GM12873 (cell line): ENCODE data around the gene RPIA.

Experiments
- TF ChIP-seq, protein P1 (sequence below): IDR thresholded peaks from 2 replicates; pipeline ENCODE4 v1.5.1; 2012; ENCODE audit warnings: low read depth, mild to moderate bottlenecking, moderate library complexity, low read length, control low read depth; ENCODE audit not compliant: insufficient read depth; ENCODE audit errors: missing control alignments

Gene RPIA

DNA sequence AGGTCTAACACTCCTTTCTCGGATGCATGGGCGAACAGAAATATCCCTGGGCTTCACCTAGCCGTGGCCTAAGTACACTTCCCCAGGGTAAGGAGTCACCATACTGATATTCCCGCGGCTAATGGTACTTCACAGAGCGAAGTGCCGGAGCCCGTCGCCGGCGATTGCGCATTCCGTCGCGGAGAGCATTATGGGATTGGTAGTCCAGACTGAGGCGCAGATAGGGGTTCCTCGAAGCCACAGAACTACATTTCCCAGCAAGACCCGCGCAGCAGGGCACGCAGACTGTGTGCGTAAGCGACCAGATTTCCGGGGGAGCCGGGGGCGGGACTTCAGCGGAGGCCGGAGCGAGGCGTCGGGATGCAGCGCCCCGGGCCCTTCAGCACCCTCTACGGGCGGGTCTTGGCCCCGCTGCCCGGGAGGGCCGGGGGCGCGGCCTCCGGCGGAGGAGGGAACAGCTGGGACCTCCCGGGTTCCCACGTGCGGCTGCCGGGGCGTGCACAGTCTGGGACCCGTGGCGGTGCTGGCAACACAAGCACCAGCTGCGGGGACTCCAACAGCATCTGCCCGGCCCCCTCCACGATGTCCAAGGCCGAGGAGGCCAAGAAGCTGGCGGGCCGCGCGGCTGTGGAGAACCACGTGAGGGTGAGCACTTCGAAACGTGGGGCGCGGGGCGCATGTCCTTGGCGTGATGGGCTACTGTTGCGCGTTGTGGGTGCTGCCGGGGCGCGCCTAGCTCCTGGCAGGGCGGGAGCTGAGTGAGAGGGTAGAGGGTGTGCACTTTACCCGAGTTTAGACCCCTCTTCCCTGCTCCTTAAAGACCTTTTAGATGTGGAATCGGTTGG is at the start of gene RPIA:
RPIA (plus strand) TSS at position 335 of the 845 bp plus-strand sequence; CDS start at position 361, 26 bp downstream.
- TF ChIP-seq, protein P1, sequence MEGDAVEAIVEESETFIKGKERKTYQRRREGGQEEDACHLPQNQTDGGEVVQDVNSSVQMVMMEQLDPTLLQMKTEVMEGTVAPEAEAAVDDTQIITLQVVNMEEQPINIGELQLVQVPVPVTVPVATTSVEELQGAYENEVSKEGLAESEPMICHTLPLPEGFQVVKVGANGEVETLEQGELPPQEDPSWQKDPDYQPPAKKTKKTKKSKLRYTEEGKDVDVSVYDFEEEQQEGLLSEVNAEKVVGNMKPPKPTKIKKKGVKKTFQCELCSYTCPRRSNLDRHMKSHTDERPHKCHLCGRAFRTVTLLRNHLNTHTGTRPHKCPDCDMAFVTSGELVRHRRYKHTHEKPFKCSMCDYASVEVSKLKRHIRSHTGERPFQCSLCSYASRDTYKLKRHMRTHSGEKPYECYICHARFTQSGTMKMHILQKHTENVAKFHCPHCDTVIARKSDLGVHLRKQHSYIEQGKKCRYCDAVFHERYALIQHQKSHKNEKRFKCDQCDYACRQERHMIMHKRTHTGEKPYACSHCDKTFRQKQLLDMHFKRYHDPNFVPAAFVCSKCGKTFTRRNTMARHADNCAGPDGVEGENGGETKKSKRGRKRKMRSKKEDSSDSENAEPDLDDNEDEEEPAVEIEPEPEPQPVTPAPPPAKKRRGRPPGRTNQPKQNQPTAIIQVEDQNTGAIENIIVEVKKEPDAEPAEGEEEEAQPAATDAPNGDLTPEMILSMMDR, result peak; percentile 73

DNA sequence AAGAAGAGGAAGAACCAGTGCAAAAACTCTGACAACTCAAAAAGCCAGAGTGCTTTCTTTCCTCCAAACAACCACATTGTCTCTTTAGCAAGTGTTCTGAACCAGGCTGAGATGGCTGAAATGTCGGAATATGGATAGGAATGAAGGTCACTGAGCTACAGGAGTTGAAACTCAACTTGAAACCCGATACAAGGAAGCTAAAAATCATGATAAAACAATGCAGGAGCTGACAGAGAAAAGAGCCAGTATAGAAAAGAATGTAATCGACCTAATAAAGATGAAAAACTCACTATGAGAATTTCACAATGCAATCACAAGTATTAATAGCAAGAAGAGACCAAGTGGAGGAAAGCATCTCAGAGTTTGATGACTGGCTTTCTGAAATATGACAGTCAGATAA is 49.2 kb upstream of the RPIA start:
- TF ChIP-seq, protein P1, result no peak

DNA sequence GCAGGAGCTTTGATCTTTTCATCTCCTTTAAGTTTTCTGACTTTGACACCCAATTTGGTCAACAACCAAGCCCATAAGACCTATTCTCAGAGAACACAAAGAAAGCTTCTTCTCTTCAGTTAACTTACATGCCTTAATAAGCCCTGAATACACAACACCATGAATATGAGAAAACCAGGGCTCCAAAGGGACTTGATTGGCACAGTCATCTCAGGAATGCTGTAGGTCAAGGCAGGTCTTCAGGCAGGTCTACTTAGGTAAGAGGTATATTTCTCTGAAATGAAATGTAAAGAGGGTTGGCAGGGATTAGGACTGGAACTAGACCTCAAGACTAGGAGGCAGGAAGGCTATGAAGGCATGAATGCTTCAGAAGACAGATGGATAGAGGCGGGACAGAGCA is 39.8 kb upstream of the RPIA start:
- TF ChIP-seq, protein P1, result no peak

DNA sequence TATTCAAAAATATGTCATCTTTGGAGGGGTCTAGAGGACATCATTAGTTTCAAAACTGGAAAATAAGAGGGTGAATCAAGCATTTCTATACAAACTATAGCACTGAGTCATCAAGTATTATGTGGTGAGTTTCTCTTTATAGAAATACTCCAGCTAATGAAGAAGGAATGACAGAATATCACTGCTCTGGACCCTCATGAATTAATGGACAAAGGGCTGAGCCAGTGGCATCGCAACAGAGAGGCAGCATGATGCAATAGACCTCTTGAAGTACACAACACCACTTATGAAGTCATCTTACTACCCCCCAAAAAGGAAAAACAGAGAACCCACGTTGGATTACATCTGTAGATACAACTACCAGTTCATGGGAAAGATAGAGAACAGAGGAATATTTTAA is 36.8 kb upstream of the RPIA start:
- TF ChIP-seq, protein P1, result no peak

DNA sequence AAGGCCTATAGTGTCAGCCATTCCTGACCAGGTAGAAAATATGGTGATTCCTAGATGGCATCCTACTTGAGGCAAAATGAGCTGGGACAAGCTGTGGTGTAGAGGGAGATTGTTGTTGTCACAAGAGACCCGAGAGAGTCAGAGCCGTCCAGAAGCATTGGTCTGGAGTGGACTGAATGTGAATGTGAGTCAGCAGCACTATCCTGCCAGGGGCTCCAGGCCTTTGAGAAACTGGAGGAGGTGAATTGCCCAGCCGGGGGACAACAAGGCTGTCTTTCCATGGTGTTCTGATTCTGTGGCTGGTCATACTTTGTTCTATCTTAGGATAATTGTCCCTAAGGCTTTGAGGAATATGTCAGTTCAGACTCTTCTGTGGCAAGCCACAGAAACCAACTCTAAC is 34.8 kb upstream of the RPIA start:
- TF ChIP-seq, protein P1, result no peak

DNA sequence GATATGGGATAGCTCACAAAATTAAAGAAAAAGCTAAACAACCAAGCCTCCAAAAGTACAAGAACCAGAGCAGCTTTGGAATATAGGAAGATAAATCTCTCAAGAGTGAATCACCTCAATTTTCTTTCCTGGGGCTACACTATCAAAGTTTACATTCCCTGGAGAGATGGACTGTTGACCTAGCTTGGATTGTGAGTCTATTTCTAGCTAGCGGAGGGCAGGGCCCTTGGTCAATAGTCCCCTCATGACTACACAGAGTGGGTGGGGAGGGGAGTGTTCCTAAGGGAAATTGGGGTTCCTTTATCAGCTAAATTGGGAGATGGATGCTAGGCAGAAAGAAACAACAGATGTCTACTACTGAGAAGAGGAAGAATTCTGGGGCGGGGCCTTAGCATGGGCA is 34.3 kb upstream of the RPIA start:
- TF ChIP-seq, protein P1, result no peak

DNA sequence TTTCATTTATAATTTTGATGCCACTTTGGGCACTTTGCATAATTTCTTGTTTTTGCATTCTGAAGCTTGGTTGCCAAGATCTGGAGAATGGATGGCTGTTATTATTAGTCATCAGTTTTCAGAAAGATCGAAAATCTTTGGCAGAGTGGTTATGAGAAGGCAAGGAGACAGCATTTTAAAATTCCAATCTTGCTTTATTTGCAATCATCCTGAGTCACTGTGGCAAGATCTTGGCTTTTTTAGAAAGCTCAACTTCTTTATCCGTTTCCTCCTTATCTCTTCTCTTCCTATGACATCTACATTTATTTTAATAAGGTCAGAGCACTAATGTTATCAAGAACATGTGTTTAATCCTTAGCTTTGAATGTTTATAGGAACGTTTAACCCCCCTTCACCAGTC is 33.1 kb upstream of the RPIA start:
- TF ChIP-seq, protein P1, result no peak
